MM.1S (cell line): ENCODE measurements around the gene CYSLTR2.

Source experiments
- CTCF ChIP-seq: fragments of 300-600 bp; sonication (generic); IDR thresholded peaks from 2 replicates; pipeline ENCODE4 v1.5.1; 2016; ENCODE audit warnings: antibody characterized with exemption, low read length, mixed read lengths
- EZH2phosphoT487 ChIP-seq: fragments of 300-600 bp; sonication (generic); IDR thresholded peaks from 2 replicates; pipeline ENCODE4 v1.6.1; 2018; ENCODE audit warnings: antibody characterized with exemption, low read length

- TF ChIP-seq CTCF (no peak), EZH2phosphoT487 (no peak)
Measured at GRCh38 chr13:48746821-48747220, 93.1 kb downstream of the CYSLTR2 start.
